Lower leg skin (tissue), 3 donors: ENCODE data around the gene MKLN1.

ENCODE experiments used
- POLR2A ChIP-seq, 2 donors: fragments of 450-650 bp; IDR thresholded peaks; one replicate each; pipeline ENCODE4 v1.6.1; 2016 to 2017; ENCODE audit warnings: antibody characterized with exemption in 2 of 2, mild to moderate bottlenecking in 1 of 2, moderate library complexity in 1 of 2
- TF ChIP-seq, protein P1 (sequence below), 3 donors: fragments of 450-650 bp; IDR thresholded peaks; one replicate each; pipeline ENCODE4 v1.5.1; 2016; ENCODE audit warnings: antibody characterized with exemption in 3 of 3, mild to moderate bottlenecking in 3 of 3, moderate library complexity in 2 of 3

DNA sequence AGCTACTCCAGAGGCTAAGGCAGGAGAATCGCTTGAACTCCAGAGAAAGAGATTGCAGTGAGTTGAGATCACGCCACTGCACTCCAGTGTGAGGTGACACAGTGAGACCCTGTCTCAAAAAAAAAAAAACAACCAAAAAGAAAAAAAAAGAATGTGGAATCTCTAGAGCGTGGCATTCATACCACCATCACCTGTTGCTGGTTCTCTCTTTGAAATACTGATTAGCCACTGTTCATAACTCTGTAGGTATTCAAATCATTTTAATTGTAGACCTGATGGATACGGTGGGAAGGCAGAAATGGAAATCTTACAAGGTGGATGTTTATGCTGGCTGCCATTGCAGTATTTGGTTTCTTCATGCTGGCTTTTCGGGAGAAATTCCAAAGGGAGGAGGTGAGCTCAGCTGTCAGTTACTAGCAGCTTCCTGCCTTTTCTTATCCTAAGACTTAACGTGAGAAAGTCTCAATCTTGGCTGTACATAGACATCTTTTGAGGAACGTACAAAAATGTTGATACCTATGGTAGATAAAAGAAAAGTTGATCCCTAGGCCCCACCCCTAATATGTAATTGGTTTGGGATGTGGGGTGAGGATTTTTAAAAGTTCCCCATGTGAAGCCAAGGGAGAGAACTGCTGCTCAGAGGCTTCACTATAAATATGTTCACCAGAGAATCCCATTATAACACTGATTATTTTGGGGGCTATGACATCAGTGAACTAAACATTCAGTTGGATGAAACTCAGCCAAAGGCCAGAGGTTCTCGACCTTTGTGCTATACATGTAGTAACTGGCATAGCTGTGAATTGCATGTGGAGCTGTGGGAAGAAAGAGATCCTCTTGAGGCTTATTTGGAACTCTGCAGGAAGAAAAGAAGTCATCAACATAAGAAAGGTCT is 26.9 kb upstream of the MKLN1 start:
- no peak for TF ChIP-seq POLR2A (IDR thresholded peaks at IDR 0.05)
- TF ChIP-seq, protein P1, sequence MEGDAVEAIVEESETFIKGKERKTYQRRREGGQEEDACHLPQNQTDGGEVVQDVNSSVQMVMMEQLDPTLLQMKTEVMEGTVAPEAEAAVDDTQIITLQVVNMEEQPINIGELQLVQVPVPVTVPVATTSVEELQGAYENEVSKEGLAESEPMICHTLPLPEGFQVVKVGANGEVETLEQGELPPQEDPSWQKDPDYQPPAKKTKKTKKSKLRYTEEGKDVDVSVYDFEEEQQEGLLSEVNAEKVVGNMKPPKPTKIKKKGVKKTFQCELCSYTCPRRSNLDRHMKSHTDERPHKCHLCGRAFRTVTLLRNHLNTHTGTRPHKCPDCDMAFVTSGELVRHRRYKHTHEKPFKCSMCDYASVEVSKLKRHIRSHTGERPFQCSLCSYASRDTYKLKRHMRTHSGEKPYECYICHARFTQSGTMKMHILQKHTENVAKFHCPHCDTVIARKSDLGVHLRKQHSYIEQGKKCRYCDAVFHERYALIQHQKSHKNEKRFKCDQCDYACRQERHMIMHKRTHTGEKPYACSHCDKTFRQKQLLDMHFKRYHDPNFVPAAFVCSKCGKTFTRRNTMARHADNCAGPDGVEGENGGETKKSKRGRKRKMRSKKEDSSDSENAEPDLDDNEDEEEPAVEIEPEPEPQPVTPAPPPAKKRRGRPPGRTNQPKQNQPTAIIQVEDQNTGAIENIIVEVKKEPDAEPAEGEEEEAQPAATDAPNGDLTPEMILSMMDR (IDR thresholded peaks at IDR 0.05) = no peak
